Epithelial cell of esophagus (primary cell): ENCODE data around the gene MRPL50.
"Not testable (repeated sequence)": the region's sequence is repeated elsewhere in the genome, so short reads cannot be mapped to it uniquely, and the experiment has no call there.

ENCODE experiments used
- DNase-seq: peaks from one replicate; pipeline ENCODE4 v3.0.0; 2010; ENCODE audit warnings: low read depth
- H3K4me3 ChIP-seq: 2 replicates; pipeline ENCODE4 v1.5.1; 2011; ENCODE audit warnings: mild to moderate bottlenecking, low read length, control low read depth
- CTCF ChIP-seq: IDR thresholded peaks from 2 replicates; pipeline ENCODE4 v1.5.1; 2011; ENCODE audit warnings: low read depth, mild to moderate bottlenecking, low read length, control low read depth, inconsistent platforms; ENCODE audit not compliant: insufficient read depth; ENCODE audit errors: missing control alignments

Gene MRPL50

GRCh38 chr9:101393135-101393534 is 5.3 kb downstream of the MRPL50 start:
- H3K4me3 ChIP-seq, result no peak overlapping the region
- no peak for DNase-seq
- TF ChIP-seq CTCF, result no peak

GRCh38 chr9:101388507-101388993 is 9.9 kb downstream of the MRPL50 start:
- DNase-seq, result peak; percentile 33
- TF ChIP-seq CTCF, result peak; percentile 47
- H3K4me3 ChIP-seq, result no peak overlapping the region

- peak; percentile 66 for DNase-seq
- TF ChIP-seq CTCF, result peak; percentile 65
- H3K4me3 ChIP-seq, result no peak overlapping the region
These were observed 10.4 kb downstream of the MRPL50 start for GRCh38 chr9:101387871-101388506.

- not testable (repeated sequence) for H3K4me3 ChIP-seq, DNase-seq
These were observed 13.4 kb downstream of the MRPL50 start, which contains the start of gene BAAT for GRCh38 chr9:101384873-101385536. TSS of gene BAAT (minus strand) at chr9:101385006. CDS start at chr9:101371404, 13,602 bp downstream.

GRCh38 chr9:101383361-101383760 is 15.1 kb downstream of the MRPL50 start:
- no peak for TF ChIP-seq CTCF
- no peak overlapping the region for H3K4me3 ChIP-seq
- DNase-seq, result no peak

- H3K4me3 ChIP-seq, result no peak overlapping the region
- no peak for TF ChIP-seq CTCF
- peak; percentile 9 for DNase-seq
These were observed 16.5 kb downstream of the MRPL50 start for GRCh38 chr9:101381833-101382342.

GRCh38 chr9:101381118-101381517 is 17.3 kb downstream of the MRPL50 start:
- DNase-seq, result no peak
- H3K4me3 ChIP-seq, result no peak overlapping the region
- TF ChIP-seq CTCF, result no peak
